Fibroblast of the conjunctiva (primary cell): ENCODE data around the gene RNU11.
A peak's percentile ranks its signal among the peaks of the same experiment; 100 is the strongest.
"Not testable (repeated sequence)": the region's sequence is repeated elsewhere in the genome, so short reads cannot be mapped to it uniquely, and the experiment has no call there.

Experiments
- DNase-seq: peaks from one replicate; pipeline ENCODE4 v3.0.0-alpha.2; 2010; ENCODE audit warnings: low read depth

RNU11 gene

DNA sequence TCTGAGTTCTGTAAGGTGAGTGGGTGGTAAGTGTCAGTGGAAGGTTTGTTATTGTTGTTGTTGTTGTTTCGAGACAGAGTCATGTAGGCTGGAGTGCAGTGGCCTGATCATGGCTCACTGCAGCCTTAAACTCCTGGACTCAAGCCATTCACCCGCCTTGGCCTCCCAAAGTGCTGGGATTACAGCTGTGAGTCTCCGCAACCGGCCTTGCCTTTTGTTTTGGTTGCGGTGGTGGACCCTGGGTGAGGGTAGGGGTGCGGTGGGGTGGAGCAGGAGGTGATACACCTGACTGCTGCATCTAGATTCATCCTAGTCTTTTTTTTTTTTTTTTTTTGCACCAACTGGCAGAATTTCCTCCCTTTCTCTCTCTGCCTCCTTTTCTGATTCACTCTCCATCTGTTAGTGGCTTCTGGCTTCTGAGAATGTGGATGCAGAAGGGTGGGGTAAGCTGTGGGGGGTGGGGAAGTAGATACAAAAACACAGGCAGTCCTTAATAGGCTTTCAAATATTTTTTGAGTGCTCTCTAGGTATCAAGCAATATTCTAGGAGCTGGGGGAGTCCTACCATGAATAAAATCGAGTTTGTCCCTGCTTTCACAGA is 15.6 kb downstream of the RNU11 start:
- DNase-seq: no peak

DNA sequence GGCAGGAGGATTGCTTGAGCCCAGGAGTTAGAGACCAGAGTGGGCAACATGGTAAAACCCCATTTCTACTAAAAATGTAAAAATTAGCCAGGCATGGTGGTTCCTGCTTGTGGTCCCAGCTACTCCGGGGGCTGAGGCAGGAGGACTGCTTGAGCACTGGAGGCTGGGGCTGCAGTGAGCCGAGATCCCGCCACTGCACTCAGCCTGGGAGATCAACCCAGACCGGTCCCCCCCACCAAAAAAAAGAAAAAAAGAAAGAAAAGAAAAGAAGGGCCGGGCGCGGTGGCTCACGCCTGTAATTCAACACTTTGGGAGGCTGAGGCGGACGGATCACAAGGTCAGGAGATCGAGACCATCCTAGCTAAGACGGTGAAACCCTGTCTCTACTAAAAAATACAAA is 18.4 kb downstream of the RNU11 start:
- no peak for DNase-seq

DNA sequence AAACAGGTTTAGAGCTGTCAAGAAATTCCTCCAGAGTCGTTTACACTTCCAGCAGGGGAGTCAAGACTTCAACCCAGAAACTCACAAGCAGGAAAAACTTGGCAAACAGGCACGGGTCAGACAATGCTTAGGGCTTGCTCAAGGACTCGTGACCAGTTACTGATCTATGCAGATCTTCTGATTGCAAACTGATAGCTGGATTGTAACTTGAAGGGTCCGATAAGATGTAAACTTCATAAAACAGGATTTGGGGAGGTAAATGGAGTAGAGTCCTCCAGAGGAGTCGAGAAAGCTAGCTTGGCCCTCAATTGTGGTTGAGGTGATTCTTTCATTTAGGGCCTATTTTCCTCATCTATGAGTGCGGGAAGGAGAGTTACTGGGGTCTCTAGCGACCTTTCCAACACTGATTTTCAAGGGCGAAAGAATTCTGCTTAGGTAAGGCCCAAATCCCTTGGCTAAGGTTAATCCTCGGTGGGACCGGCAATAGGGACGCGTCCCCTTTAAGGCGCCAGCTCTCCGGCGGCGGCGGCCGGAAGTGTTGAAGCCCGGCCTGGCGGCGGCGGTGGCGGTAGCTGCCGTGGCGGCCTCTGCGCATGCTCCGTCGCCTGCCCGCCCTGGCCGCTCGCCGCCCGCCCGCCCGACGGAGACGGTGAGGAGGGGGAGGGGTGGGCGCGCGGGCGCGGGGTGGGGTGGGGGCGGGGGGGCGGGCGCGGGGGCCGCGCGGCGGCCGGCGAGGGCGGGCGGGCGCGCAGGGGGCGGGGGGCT is 20.0 kb downstream of the RNU11 start, which contains the start of gene GMEB1:
Gene GMEB1, plus strand, starts transcription at position 594 of the 765 bp plus-strand sequence. CDS start 14,829 bp downstream, outside the sequence.
- DNase-seq: peak; percentile 67

DNA sequence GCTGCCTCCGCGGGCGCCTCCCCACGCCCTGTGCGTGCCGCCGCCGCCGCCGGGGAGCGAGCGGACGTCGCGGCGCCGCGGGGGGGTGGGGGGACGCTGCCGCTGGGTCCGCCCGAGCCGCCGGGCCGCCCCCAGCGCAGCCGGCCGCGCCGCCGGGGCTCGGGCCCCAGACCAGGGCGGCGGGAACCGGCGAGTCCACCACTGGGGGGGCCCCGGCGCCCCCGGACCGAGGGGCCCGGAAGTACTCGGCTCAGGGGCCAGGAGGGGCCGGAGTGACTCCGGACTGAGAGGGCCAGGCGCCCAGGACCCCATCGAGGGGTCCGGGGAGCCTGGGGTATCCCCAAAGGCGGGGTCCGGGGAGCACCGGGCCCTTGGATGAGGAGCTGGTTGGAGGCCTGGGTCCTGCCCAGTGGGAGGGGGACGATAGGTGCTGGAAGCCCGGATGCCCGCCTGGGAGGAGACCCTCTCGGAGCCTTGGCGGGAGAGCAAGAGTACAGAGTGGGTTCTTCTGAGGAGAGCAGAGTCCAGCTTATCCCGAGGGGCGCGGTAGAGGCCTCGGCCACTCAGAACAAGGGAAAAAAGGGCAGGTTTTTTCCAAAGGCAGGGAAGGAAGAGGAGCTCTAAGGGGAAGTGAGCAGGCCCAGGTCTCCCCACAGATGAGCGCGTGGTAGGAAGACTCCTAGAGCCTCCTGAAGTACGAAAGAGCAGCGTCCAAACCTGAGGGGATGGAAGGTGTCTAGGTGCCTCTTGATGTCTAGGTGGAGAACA is 20.7 kb downstream of the RNU11 start:
- DNase-seq: no peak

DNA sequence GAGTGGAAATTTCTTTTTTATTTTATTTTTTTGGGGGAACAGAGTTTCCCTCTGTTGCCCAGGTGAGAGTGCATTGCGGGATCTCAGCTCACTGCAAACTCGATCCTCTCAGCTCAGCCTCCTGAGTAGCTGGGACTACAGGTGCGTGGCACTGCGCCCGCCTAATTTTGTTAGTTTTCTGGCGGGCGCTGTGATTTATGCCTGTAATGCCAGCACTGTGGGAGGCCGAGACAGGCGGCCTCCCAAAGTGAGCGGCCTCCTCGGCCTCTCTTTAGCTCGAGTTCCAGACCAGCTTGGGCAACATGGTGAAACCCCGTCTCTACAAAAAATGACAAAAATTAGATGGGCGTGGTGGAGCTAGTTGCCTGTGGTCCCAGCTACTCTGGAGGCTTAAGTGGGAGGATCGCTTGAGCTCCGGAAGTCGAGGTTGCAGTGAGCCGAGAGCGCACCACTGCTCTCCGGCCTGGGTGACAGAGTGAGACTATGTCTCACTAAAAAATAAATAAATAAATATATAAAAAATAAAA is 22.9 kb downstream of the RNU11 start:
- no peak for DNase-seq

DNA sequence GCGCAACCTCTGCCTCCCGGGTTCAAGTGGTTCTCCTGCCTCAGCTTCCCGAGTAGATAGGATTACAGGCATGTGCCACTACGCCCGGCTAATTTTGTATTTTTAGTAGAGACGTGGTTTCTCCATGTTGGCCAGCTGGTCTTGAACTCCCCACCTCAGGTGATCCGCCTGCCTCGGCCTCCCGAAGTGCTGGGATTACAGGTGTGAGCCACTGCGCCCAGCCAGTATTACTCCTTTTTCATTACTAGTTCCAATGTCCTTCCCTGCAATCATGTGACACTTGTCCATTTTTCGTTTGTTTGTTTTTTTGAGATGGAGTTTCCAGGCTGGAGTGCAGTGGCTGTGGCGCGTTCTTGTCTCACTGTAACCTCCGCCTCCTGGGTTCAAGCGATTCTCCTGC is 24.6 kb downstream of the RNU11 start:
- DNase-seq: not testable (repeated sequence)

DNA sequence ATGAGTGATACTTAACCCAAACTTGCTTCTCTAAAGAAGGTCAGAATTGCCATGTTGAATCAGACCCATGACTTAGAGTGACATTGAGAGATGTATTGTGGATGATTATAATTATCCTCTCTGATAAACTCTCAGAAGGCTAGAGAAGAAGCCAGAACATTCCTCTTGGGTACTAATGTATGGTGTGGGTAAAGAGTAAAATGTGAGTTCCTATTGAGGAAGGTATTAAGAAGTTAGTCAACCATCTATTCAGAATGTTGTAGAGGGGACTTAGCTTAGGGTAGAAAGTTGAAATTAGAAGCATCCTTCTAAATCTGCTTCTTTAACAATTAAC is 27.5 kb downstream of the RNU11 start:
- no peak for DNase-seq

DNA sequence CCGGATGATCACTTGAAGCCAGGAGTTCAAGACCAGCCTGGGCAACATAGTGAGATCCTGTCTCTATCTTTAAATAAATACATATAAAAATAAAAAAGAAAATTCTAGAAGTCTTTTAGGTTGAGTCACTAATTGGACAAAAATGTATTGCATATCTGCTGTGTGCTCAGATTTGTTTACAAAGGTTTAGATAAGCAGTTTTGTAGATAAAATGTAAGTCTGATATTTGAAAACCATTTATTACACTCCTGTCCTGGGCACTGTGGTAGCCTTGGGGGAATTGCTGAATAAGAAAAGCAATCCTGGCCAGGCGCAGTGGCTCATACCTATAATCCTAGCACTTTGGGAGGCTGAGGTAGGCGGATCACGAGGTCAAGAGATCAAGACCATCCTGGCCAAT is 31.8 kb downstream of the RNU11 start:
- DNase-seq: no peak

DNA sequence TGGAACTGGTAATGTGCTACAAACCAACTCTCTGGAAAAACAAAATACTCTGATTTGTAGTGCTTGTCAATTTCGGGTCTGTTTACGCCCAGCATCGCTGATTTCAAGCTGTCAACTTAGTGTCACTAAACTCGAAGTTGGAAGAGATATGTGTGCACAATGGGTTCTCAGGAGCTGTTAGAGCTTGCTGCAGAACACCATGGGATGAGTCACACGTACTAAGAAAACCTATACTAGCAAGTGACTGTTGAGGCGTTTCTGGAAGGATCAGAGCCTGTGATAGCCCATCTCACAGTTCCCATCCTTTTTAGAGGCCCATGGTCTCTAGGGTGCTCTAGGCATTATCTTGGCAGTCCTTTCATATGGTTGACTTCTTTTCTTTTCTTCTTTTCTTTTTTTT is 34.4 kb downstream of the RNU11 start:
- DNase-seq: no peak

DNA sequence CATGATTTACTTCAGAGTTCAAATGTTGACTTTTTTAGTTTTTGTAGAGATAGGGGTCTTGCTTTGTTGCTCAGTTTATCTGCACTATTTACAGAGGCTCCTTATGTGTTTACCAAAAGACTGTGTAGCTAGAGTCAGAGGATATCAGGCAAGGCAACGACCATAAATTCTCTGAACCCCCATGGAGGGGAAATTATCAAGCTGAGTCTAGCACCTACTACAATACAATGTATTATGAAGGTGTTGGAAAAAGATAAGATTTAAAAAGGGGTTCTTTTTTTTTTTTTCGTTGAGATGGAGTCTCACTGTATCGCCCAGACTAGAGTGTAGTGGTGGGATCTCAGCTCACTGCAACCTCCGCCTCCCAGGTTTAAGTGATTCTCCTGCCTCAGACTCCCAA is 36.5 kb downstream of the RNU11 start:
- no peak for DNase-seq

DNA sequence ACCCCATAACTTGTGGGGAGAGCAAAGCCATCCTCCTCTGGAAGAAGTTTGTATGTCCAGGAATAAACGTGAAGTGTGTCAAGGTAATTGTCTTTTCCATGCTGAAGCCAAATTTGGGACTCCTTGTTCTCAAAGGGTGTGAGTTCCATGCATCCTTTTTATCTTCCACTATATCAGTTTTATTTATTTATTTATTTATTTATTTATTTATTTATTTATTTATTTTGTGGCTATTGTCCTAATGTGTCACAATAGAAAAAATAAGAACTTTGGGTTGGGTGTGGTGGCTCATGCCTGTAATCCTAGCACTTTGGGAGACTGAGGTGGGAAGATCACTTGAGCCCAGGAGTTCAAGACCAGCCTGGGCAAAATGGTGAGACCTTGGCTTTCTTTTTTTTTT is 43.2 kb downstream of the RNU11 start:
- not testable (repeated sequence) for DNase-seq
